Upper lobe of right lung (tissue), 1 donor: ENCODE data around the gene PLSCR1. TPM values are rescaled to one million over a fixed set of nuclear protein-coding genes. Genes with fewer than 3 reads are reported as not detected.
"Not testable (repeated sequence)": the region's sequence is repeated elsewhere in the genome, so short reads cannot be mapped to it uniquely, and the experiment has no call there.

Experiments used
- ATAC-seq: fragments of 200-7000 bp; cut with Tn5 transposase; one replicate; pipeline ENCODE4 v1.9.1; 2020; ENCODE audit warnings: mild to moderate bottlenecking, moderate library complexity
- DNase-seq: peaks from one replicate; pipeline ENCODE4 v3.0.0-alpha.2; 2020
- H3K27ac ChIP-seq: fragments of 200-600 bp; one replicate; pipeline ENCODE4 v1.8.0; 2022
- H3K27me3 ChIP-seq: fragments of 200-600 bp; one replicate; pipeline ENCODE4 v1.8.0; 2022; ENCODE audit warnings: mild to moderate bottlenecking
- H3K36me3 ChIP-seq: fragments of 200-600 bp; one replicate; pipeline ENCODE4 v1.8.0; 2022
- H3K4me1 ChIP-seq: fragments of 200-600 bp; one replicate; pipeline ENCODE4 v1.8.0; 2022
- H3K4me3 ChIP-seq: fragments of 200-600 bp; one replicate; pipeline ENCODE4 v1.8.0; 2022; ENCODE audit warnings: mild to moderate bottlenecking
- H3K9me3 ChIP-seq: fragments of 200-600 bp; one replicate; pipeline ENCODE4 v1.8.0; 2022
- CTCF ChIP-seq: fragments of 200-600 bp; IDR thresholded peaks from one replicate; pipeline ENCODE4 v1.8.0; 2022; ENCODE audit warnings: antibody characterized with exemption
- intact Hi-C: fragments of 100-400 bp; cut with DNase I; formaldehyde crosslinking; loops from one replicate; pipeline ENCODE4 v1.11.0; 2022
- total RNA-seq: library from RNA; stranded (reverse); fragmentation: NEBNext Ultra II Directional; extraction: Animal tissue kit (Norgen Biotek cat#: 25700); gene quantifications from one replicate; pipeline ENCODE4 v1.2.1, GENCODE V29; 2021
- donor health status: DM: no; HTN: yes; CAD: no; lungs with severe emphysema.

The PLSCR1 gene
- total RNA-seq, 1 donor from 2014 or later: 165 TPM

- intact Hi-C loops: no loop called here
- DNase-seq (no peak), ATAC-seq (peak; percentile 46)
- Histone ChIP-seq H3K27me3 (no peaks in the 10 kb centered on the region), H3K27ac (no peak overlapping the region), H3K4me3 (no peak overlapping the region), H3K36me3 (no peaks in the 10 kb centered on the region), H3K9me3 (no peaks in the 10 kb centered on the region), H3K4me1 (peaks cover 15% of the 10 kb centered on the region)
- TF ChIP-seq CTCF: no peak
These were observed 40.8 kb downstream of the PLSCR1 start for GRCh38 chr3:146503461-146504202.

GRCh38 chr3:146502887-146503460 is 41.4 kb downstream of the PLSCR1 start:
- Histone ChIP-seq H3K4me1 (peaks cover 15% of the 10 kb centered on the region), H3K27me3 (no peaks in the 10 kb centered on the region), H3K36me3 (no peaks in the 10 kb centered on the region), H3K4me3 (no peak overlapping the region), H3K27ac (no peak overlapping the region), H3K9me3 (no peaks in the 10 kb centered on the region)
- intact Hi-C loops: no loop called here
- ATAC-seq (no peak), DNase-seq (no peak)
- TF ChIP-seq CTCF: no peak

- Histone ChIP-seq H3K27me3 (no peaks in the 10 kb centered on the region), H3K27ac (no peak overlapping the region), H3K4me3 (no peak overlapping the region), H3K9me3 (no peaks in the 10 kb centered on the region), H3K36me3 (no peaks in the 10 kb centered on the region), H3K4me1 (peaks cover 12% of the 10 kb centered on the region)
- ATAC-seq: no peak
- intact Hi-C loops: no loop called here
- no peak for DNase-seq
- TF ChIP-seq CTCF: no peak
These were observed 42.7 kb downstream of the PLSCR1 start for GRCh38 chr3:146501752-146502151.

GRCh38 chr3:146499701-146500100 is 44.7 kb downstream of the PLSCR1 start:
- Histone ChIP-seq H3K9me3 (no peaks in the 10 kb centered on the region), H3K4me3 (no peak overlapping the region), H3K27me3 (no peaks in the 10 kb centered on the region), H3K27ac (no peak overlapping the region), H3K4me1 (no peaks in the 10 kb centered on the region), H3K36me3 (no peaks in the 10 kb centered on the region)
- intact Hi-C loops: no loop called here
- DNase-seq (no peak), ATAC-seq (no peak)
- TF ChIP-seq CTCF: no peak

GRCh38 chr3:146498002-146498736 is 46.2 kb downstream of the PLSCR1 start:
- Histone ChIP-seq H3K27ac (no peak overlapping the region), H3K27me3 (no peaks in the 10 kb centered on the region), H3K4me3 (no peak overlapping the region), H3K36me3 (no peaks in the 10 kb centered on the region), H3K9me3 (no peaks in the 10 kb centered on the region), H3K4me1 (no peaks in the 10 kb centered on the region)
- intact Hi-C loops: no loop called here
- TF ChIP-seq CTCF: no peak
- DNase-seq (no peak), ATAC-seq (no peak)

- H3K36me3 ChIP-seq, DNase-seq, ATAC-seq, H3K4me3 ChIP-seq, H3K9me3 ChIP-seq, intact Hi-C loops, H3K4me1 ChIP-seq, H3K27ac ChIP-seq, H3K27me3 ChIP-seq: not testable (repeated sequence)
These were observed 47.1 kb downstream of the PLSCR1 start for GRCh38 chr3:146497145-146497843.
